IMR-90 (cell line): ENCODE measurements around the gene RFX2. TPM values are rescaled to one million over a fixed set of nuclear protein-coding genes. Genes with fewer than 3 reads are reported as not detected.

Experiments
- ATAC-seq: fragments of 200-7000 bp; cut with Tn5 transposase; 2 replicates; pipeline ENCODE4 v1.9.1; 2020; ENCODE audit warnings: low read depth, mild to moderate bottlenecking, moderate library complexity
- BruUV-seq: library from RNA; stranded (reverse); fragments of 400-500 nt; replicated peaks from 2 replicates; lab custom pipeline; 2021; lab: Mats Ljungman, UMichigan
- CTCF ChIA-PET: fragments of 300-600 bp; formaldehyde crosslinking; extraction: SDS; loops from one replicate; lab custom pipeline; 2021; ENCODE audit warnings: antibody characterized with exemption; lab: Yijun Ruan, JAX
- POLR2A ChIA-PET: fragments of 300-600 bp; sonication (Branson Sonifier 250); formaldehyde crosslinking; loops from one replicate; lab custom pipeline; 2022; ENCODE audit warnings: antibody characterized with exemption; ENCODE audit not compliant: unreplicated experiment; lab: Charles Lee
- DNase-seq: peaks from one replicate; pipeline ENCODE4 v3.0.0; 2013
- H2AFZ ChIP-seq: replicated peaks from 2 replicates; pipeline ENCODE3; 2013; ENCODE audit warnings: low read length, mild to moderate bottlenecking; ENCODE audit not compliant: poor library complexity
- H2AK5ac ChIP-seq: 2 replicates; pipeline ENCODE4 v1.6.1; 2013; ENCODE audit warnings: low read depth, low read length, inconsistent platforms
- H2AK9ac ChIP-seq: replicated peaks from 2 replicates; pipeline ENCODE3; 2013; ENCODE audit warnings: mild to moderate bottlenecking, low read depth, low read length, moderate library complexity; ENCODE audit not compliant: poor library complexity
- H2BK120ac ChIP-seq: 2 replicates; pipeline ENCODE4 v1.6.1; 2013; ENCODE audit warnings: low read depth, low read length, inconsistent platforms
- H2BK15ac ChIP-seq: 3 replicates; pipeline ENCODE4 v1.6.1; 2013; ENCODE audit warnings: low read depth, low read length, inconsistent platforms
- H2BK20ac ChIP-seq: 2 replicates; pipeline ENCODE4 v1.6.1; 2013; ENCODE audit warnings: low read depth, mild to moderate bottlenecking, inconsistent platforms, low read length, moderate library complexity
- H2BK5ac ChIP-seq: 2 replicates; pipeline ENCODE4 v1.6.1; 2013; ENCODE audit warnings: mild to moderate bottlenecking, low read depth, low read length, inconsistent platforms; ENCODE audit not compliant: poor library complexity, severe bottlenecking
- H3K14ac ChIP-seq: replicated peaks from 2 replicates; pipeline ENCODE4 v1.6.1; 2013; ENCODE audit warnings: low read depth, low read length, inconsistent platforms
- H3K18ac ChIP-seq: 2 replicates; pipeline ENCODE4 v1.6.1; 2013; ENCODE audit warnings: low read depth, low read length, control low read depth
- H3K23ac ChIP-seq: 2 replicates; pipeline ENCODE4 v1.6.1; 2013; ENCODE audit warnings: low read depth, low read length, inconsistent platforms
- H3K27ac ChIP-seq: 2 replicates; pipeline ENCODE4 v1.5.1; 2013; ENCODE audit warnings: mild to moderate bottlenecking, control low read depth, low read length; ENCODE audit not compliant: insufficient read depth
- H3K27me3 ChIP-seq: 2 replicates; pipeline ENCODE4 v1.6.1; 2013; ENCODE audit warnings: low read length; ENCODE audit not compliant: control insufficient read depth, insufficient read depth
- H3K36me3 ChIP-seq: 2 replicates; pipeline ENCODE4 v1.6.1; 2013; ENCODE audit warnings: low read length, mixed read lengths; ENCODE audit not compliant: control insufficient read depth, insufficient read depth
- H3K4ac ChIP-seq: 2 replicates; pipeline ENCODE4 v1.6.1; 2013; ENCODE audit warnings: low read depth, low read length, inconsistent platforms
- H3K4me1 ChIP-seq: 2 replicates; pipeline ENCODE4 v1.6.1; 2013; ENCODE audit warnings: low read length, mixed read lengths; ENCODE audit not compliant: control insufficient read depth, insufficient read depth
- H3K4me2 ChIP-seq: 2 replicates; pipeline ENCODE4 v1.6.1; 2013; ENCODE audit warnings: low read depth, mild to moderate bottlenecking, control low read depth, low read length, moderate library complexity
- H3K4me3 ChIP-seq: 2 replicates; pipeline ENCODE4 v1.5.1; 2013; ENCODE audit warnings: low read depth, mild to moderate bottlenecking, control low read depth, low read length, moderate library complexity; ENCODE audit not compliant: insufficient read depth
- H3K56ac ChIP-seq: 2 replicates; pipeline ENCODE4 v1.6.1; 2013; ENCODE audit warnings: low read length, inconsistent platforms; ENCODE audit not compliant: insufficient read depth; ENCODE audit errors: extremely low read depth
- H3K79me1 ChIP-seq, 2 experiments: 2 replicates each; pipeline ENCODE4 v1.6.1; 2013; ENCODE audit warnings: low read length in 2 of 2, inconsistent platforms in 1 of 2, low read depth in 1 of 2
- H3K9ac ChIP-seq: 2 replicates; pipeline ENCODE4 v1.6.1; 2013; ENCODE audit warnings: low read depth, low read length, control low read depth
- H3K9me1 ChIP-seq: 2 replicates; pipeline ENCODE4 v1.6.1; 2013; ENCODE audit warnings: low read length, inconsistent platforms; ENCODE audit not compliant: insufficient read depth
- H3K9me3 ChIP-seq: 2 replicates; pipeline ENCODE4 v1.6.1; 2013; ENCODE audit warnings: low read length; ENCODE audit not compliant: control insufficient read depth, insufficient read depth
- H4K20me1 ChIP-seq: 2 replicates; pipeline ENCODE4 v1.6.1; 2013; ENCODE audit warnings: low read length, inconsistent platforms; ENCODE audit not compliant: insufficient read depth
- H4K5ac ChIP-seq: 2 replicates; pipeline ENCODE4 v1.6.1; 2013; ENCODE audit warnings: mild to moderate bottlenecking, low read depth, low read length, control low read depth
- H4K8ac ChIP-seq, 2 experiments: 2 replicates each; pipeline ENCODE4 v1.6.1; 2013; ENCODE audit warnings: low read depth in 2 of 2, low read length in 2 of 2, control low read depth in 1 of 2, inconsistent platforms in 1 of 2
- H4K91ac ChIP-seq: 2 replicates; pipeline ENCODE4 v1.6.1; 2013; ENCODE audit warnings: low read depth, low read length, inconsistent platforms; ENCODE audit not compliant: insufficient read depth
- CEBPB ChIP-seq: IDR thresholded peaks from 2 replicates; pipeline ENCODE4 v1.6.1; 2012; ENCODE audit warnings: low read depth, low read length, improper control_type of control experiment
- CHD1 ChIP-seq: IDR thresholded peaks from 2 replicates; pipeline ENCODE4 v1.6.1; 2012; ENCODE audit warnings: low read depth, low read length, improper control_type of control experiment
- MAFK ChIP-seq: IDR thresholded peaks from 2 replicates; pipeline ENCODE4 v1.6.1; 2012; ENCODE audit warnings: low read depth, low read length, improper control_type of control experiment
- MXI1 ChIP-seq: IDR thresholded peaks from 2 replicates; pipeline ENCODE4 v1.6.1; 2012; ENCODE audit warnings: low read depth, mild to moderate bottlenecking, low read length, moderate library complexity, borderline replicate concordance
- NFE2L2 ChIP-seq: fragments of 150-350 bp; IDR thresholded peaks from 2 replicates; pipeline ENCODE4 v1.6.1; 2016; ENCODE audit warnings: low read depth, mild to moderate bottlenecking, low read length
- RFX5 ChIP-seq: IDR thresholded peaks from 2 replicates; pipeline ENCODE4 v1.8.0; 2012; ENCODE audit warnings: low read depth, mild to moderate bottlenecking, low read length, moderate library complexity
- SMC3 ChIP-seq: fragments of 150-350 bp; IDR thresholded peaks from 2 replicates; pipeline ENCODE4 v1.6.1; 2016; ENCODE audit warnings: low read depth, mild to moderate bottlenecking, antibody characterized with exemption, low read length, moderate library complexity
- WGBS, 2 experiments: methylation state at CpG; one replicate each; pipeline versions ENCODE4 v1.1.5 to v1.1.7; 2013; ENCODE audit warnings: missing lambda C conversion rate in 2 of 2; ENCODE audit not compliant: insufficient read length in 1 of 2; ENCODE audit errors: extremely low coverage in 2 of 2; 5-methylcytosine and 5-hydroxymethylcytosine counted together
- dilution Hi-C: fragments of 300-500 bp; cut with HindIII; formaldehyde crosslinking; loops from one replicate; pipeline ENCODE4 v1.14.3; 2018; ENCODE audit warnings: low sequenced_read_pairs; ENCODE audit not compliant: unreplicated experiment
- in situ Hi-C: fragments of 300-500 bp; cut with MboI; formaldehyde crosslinking; loops from 3 replicates; pipeline ENCODE4 v1.14.3; 2019; ENCODE audit warnings: low sequenced_read_pairs, inconsistent platforms, mixed read lengths
- intact Hi-C: fragments of 100-400 bp; cut with micrococcal nuclease; formaldehyde crosslinking; loops from 2 replicates; pipeline ENCODE4 v1.10.0; 2022
- polyA plus RNA-seq, 3 experiments: library from polyadenylated mRNA; depleted of rRNA; stranded (reverse); fragments of >200 nt; gene quantifications; 2 replicates each; pipeline ENCODE4 v1.2.3, GENCODE V29; 2012; ENCODE audit warnings: low replicate concordance in 1 of 3
- total RNA-seq: library from RNA; depleted of rRNA; stranded (reverse); fragments of >200 nt; gene quantifications from 2 replicates; pipeline ENCODE4 v1.2.3, GENCODE V29; 2012
- TF ChIP-seq, protein P1 (sequence below): fragments of 150-350 bp; IDR thresholded peaks from 2 replicates; pipeline ENCODE4 v1.6.1; 2017; ENCODE audit warnings: mild to moderate bottlenecking, antibody characterized with exemption, low read length, low read depth

Gene RFX2
- total and polyA plus RNA-seq, 2 of the 4 experiments (the other 2 are of a cell fraction), result 2.2 to 4.9 TPM

DNA sequence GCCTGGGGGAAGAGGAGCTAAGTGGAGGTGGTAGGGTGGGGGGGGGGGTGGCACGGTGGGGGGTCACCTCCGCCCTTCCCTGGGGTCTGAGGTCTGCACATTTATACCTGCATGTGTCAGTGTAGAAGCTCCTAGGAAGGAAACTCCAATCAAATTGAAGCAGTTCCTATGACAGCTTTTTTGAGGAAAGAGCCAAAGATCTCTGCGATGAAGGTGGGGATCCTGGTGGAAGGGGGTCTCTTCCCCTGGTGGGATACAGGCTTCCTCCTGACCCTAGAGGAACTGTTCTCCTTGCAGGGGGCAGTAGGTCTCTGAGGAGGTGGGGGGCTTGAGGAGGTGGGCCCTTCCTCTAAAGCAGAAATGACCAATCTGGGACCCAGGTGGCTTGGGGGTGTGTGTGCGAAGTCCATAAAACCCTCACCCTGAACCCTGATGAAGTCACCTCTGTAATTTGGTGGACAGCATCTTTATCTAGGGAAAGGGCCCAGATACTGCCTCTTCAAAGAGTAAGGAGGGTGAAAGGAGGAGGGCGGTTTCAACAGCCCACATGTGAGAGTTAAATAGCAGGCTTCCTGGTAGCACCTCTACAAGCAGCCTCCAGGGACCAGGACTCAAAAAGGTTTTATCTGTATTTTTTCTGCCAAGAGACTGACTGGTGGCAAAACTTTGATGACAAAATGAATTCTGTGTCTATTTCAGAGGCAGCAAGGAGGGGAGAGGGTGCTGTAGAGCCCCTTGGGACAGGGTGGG is 145.3 kb downstream of the RFX2 start:
- Histone ChIP-seq H4K20me1 (peaks cover 91% of the 10 kb centered on the region), H3K4me1 (peaks cover 62% of the 10 kb centered on the region)
- no CpG with 5 or more reads among the region's 5 CpGs for WGBS, 2 experiments

More for the DNA sequence above, 145.3 kb downstream of the RFX2 start:
- Histone ChIP-seq H3K9ac (no peak overlapping the region), H3K4me3 (no peak overlapping the region), H3K14ac (peak overlapping the region; percentile 47; the same call in 1 of the 2 replicates), H3K36me3 (peaks cover 7% of the 10 kb centered on the region; the same call in 1 of the 2 replicates), H3K9me3 (no peaks in the 10 kb centered on the region), H2AK5ac (peak overlapping the region; percentile 97), H4K5ac (peak overlapping the region; percentile 19; the same call in 1 of the 2 replicates), H4K91ac (peak overlapping the region; percentile 80), H3K18ac (peak overlapping the region; percentile 58; the same call in 1 of the 2 replicates), H2BK120ac (peak overlapping the region; percentile 87), H3K27me3 (no peaks in the 10 kb centered on the region), H3K9me1 (peaks cover 67% of the 10 kb centered on the region), H4K8ac (peak overlapping the region; percentile 0 to 37; a peak in 1 of 4 replicates), H2BK15ac (peak overlapping the region; percentile 28; the same call in 2 of the 3 replicates), H2BK5ac (no peak overlapping the region), H3K27ac (peak overlapping the region; percentile 82; the same call in 1 of the 2 replicates), H3K4me2 (no peak overlapping the region), H3K79me1 (peaks cover 33 to 94% of the 10 kb centered on the region in 2 experiments), H3K23ac (0 out of 2 replicates have a peak overlapping the region, but pooled peaks have one; percentile 70), H3K56ac (no peak overlapping the region), H3K4ac (peak overlapping the region; percentile 93), H2BK20ac (peak overlapping the region; percentile 93), H2AFZ (no peak overlapping the region), H2AK9ac (no peak overlapping the region)
- dilution Hi-C loops (no loop called here), in situ Hi-C loops (no loop called here), intact Hi-C loops (loop anchor here (10.0 kb wide), 1 partner anchor 160 kb away; the partner anchor contains the start of gene NRTN)
- ChIA-PET CTCF (no interaction called here), POLR2A (no interaction called here)
- no peak for ATAC-seq
- TF ChIP-seq MAFK, result no peak
- TF ChIP-seq, protein P1, sequence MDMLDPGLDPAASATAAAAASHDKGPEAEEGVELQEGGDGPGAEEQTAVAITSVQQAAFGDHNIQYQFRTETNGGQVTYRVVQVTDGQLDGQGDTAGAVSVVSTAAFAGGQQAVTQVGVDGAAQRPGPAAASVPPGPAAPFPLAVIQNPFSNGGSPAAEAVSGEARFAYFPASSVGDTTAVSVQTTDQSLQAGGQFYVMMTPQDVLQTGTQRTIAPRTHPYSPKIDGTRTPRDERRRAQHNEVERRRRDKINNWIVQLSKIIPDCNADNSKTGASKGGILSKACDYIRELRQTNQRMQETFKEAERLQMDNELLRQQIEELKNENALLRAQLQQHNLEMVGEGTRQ, result no peak
- no peak for TF ChIP-seq SMC3
- TF ChIP-seq CHD1, result no peak
- TF ChIP-seq CEBPB, result no peak
- TF ChIP-seq RFX5, result no peak
- no peak for TF ChIP-seq NFE2L2
- TF ChIP-seq MXI1, result no peak
- DNase-seq, result no peak
- no TSS peak for BruUV-seq
